Ectodermal cell (in vitro differentiated cells): ENCODE measurements around the gene PNMT.

Experiments
- H3K27ac ChIP-seq: 2 replicates; pipeline ENCODE4 v1.7.0; 2013; ENCODE audit warnings: mild to moderate bottlenecking, low read depth, low read length; ENCODE audit not compliant: insufficient read depth, poor library complexity, severe bottlenecking
- H3K27me3 ChIP-seq: 2 replicates; pipeline ENCODE4 v1.7.0; 2013; ENCODE audit warnings: mild to moderate bottlenecking, low read length; ENCODE audit not compliant: insufficient read depth, control insufficient read depth, poor library complexity, severe bottlenecking
- H3K36me3 ChIP-seq: one replicate; pipeline ENCODE4 v1.7.0; 2013; ENCODE audit warnings: low read length; ENCODE audit not compliant: control insufficient read depth, insufficient read depth
- H3K4me1 ChIP-seq: one replicate; pipeline ENCODE4 v1.7.0; 2013; ENCODE audit warnings: low read length; ENCODE audit not compliant: control insufficient read depth, insufficient read depth
- H3K4me3 ChIP-seq: 2 replicates; pipeline ENCODE4 v1.7.0; 2013; ENCODE audit warnings: low read depth, low read length, control low read depth; ENCODE audit not compliant: insufficient read depth
- H3K9me3 ChIP-seq: 2 replicates; pipeline ENCODE4 v1.7.0; 2013; ENCODE audit warnings: mild to moderate bottlenecking, low read length, moderate library complexity; ENCODE audit not compliant: control insufficient read depth
- WGBS, 2 experiments: methylation state at CpG; one replicate each; pipeline ENCODE4 v1.1.7; 2013; ENCODE audit warnings: missing lambda C conversion rate in 2 of 2; 5-methylcytosine and 5-hydroxymethylcytosine counted together

PNMT gene

GRCh38 chr17:39642291-39643074 lies 25.8 kb upstream of the PNMT start:
- H3K4me3 ChIP-seq, result no peak overlapping the region
- WGBS, 2 experiments, result 91 to 93% methylated on average over 9 of the region's 9 CpGs
- peaks cover 26% of the 10 kb centered on the region for H3K4me1 ChIP-seq
- H3K36me3 ChIP-seq, result no peaks in the 10 kb centered on the region
- H3K27ac ChIP-seq, result no peak overlapping the region
- H3K27me3 ChIP-seq, result no peaks in the 10 kb centered on the region
- H3K9me3 ChIP-seq, result no peaks in the 10 kb centered on the region

GRCh38 chr17:39643271-39643670 lies 25.0 kb upstream of the PNMT start:
- Histone ChIP-seq H3K36me3 (no peaks in the 10 kb centered on the region), H3K4me1 (peaks cover 19% of the 10 kb centered on the region), H3K27me3 (no peaks in the 10 kb centered on the region), H3K9me3 (no peaks in the 10 kb centered on the region), H3K27ac (no peak overlapping the region), H3K4me3 (no peak overlapping the region)
- 88 to 93% methylated on average over 4 of the region's 4 CpGs for WGBS, 2 experiments

DNA sequence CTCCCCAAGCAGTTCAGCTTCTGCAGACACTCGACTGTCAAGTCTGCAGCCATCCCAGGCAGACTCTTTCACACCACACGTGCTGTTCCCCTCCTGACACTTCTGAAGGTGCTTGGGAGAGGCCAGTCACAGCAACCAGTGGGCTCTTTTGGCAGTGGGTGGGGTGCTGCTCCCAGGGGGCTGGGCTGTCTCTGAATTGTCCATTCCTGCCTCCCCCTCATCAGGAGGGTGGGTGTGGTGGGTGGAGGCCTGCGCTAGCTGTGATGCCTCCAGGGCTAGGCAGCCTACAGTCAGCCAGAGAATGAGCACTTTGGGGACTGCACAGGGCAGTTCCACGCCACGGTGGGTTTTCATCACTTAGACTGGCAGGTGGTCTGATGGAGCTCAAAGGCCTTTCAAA lies 21.0 kb upstream of the PNMT start:
- Histone ChIP-seq H3K4me1 (peaks cover 15% of the 10 kb centered on the region), H3K27me3 (no peaks in the 10 kb centered on the region), H3K4me3 (no peak overlapping the region), H3K36me3 (no peaks in the 10 kb centered on the region), H3K9me3 (no peaks in the 10 kb centered on the region), H3K27ac (no peak overlapping the region)
- 88% methylated on average over 5 of the region's 5 CpGs for WGBS, 2 experiments

GRCh38 chr17:39648616-39649366 lies 19.5 kb upstream of the PNMT start:
- H3K4me1 ChIP-seq, result peaks cover 30% of the 10 kb centered on the region
- no peaks in the 10 kb centered on the region for H3K9me3 ChIP-seq
- 91 to 92% methylated on average over 15 of the region's 15 CpGs for WGBS, 2 experiments
- H3K27ac ChIP-seq, result no peak overlapping the region
- H3K4me3 ChIP-seq, result no peak overlapping the region
- no peaks in the 10 kb centered on the region for H3K36me3 ChIP-seq
- no peaks in the 10 kb centered on the region for H3K27me3 ChIP-seq

DNA sequence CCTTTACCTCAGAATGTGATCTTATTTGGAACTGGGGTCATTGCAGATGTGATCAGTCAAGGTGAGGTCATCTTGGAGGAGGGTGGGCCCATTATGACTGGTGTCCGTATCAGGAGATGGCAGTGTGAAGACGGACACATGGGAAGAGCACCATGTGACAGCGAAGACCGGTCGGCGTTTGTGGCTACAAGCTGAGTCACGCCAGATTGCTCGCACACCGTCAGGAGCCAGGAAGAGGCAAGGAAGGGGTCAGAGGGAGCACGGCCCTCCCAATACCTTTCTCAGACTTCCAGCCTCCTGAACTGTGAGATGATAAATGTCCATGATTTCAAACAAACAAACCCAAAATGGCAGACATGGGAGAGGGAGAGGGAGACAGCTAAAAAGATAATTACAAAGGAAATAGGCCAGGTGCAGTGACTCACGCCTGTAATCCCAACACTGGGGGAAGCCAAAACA lies 18.1 kb upstream of the PNMT start:
- no peak overlapping the region for H3K27ac ChIP-seq
- peaks cover 35% of the 10 kb centered on the region for H3K4me1 ChIP-seq
- H3K36me3 ChIP-seq, result no peaks in the 10 kb centered on the region
- H3K4me3 ChIP-seq, result no peak overlapping the region
- no peaks in the 10 kb centered on the region for H3K9me3 ChIP-seq
- H3K27me3 ChIP-seq, result no peaks in the 10 kb centered on the region
- WGBS, 2 experiments, result 95 to 96% methylated on average over 11 of the region's 11 CpGs

GRCh38 chr17:39651923-39652586 lies 16.2 kb upstream of the PNMT start:
- H3K27me3 ChIP-seq, result no peaks in the 10 kb centered on the region
- no peaks in the 10 kb centered on the region for H3K36me3 ChIP-seq
- peak overlapping the region; percentile 79 for H3K27ac ChIP-seq
- 76 to 82% methylated on average over 8 of the region's 8 CpGs for WGBS, 2 experiments
- no peaks in the 10 kb centered on the region for H3K9me3 ChIP-seq
- no peak overlapping the region for H3K4me3 ChIP-seq
- peaks cover 35% of the 10 kb centered on the region for H3K4me1 ChIP-seq

DNA sequence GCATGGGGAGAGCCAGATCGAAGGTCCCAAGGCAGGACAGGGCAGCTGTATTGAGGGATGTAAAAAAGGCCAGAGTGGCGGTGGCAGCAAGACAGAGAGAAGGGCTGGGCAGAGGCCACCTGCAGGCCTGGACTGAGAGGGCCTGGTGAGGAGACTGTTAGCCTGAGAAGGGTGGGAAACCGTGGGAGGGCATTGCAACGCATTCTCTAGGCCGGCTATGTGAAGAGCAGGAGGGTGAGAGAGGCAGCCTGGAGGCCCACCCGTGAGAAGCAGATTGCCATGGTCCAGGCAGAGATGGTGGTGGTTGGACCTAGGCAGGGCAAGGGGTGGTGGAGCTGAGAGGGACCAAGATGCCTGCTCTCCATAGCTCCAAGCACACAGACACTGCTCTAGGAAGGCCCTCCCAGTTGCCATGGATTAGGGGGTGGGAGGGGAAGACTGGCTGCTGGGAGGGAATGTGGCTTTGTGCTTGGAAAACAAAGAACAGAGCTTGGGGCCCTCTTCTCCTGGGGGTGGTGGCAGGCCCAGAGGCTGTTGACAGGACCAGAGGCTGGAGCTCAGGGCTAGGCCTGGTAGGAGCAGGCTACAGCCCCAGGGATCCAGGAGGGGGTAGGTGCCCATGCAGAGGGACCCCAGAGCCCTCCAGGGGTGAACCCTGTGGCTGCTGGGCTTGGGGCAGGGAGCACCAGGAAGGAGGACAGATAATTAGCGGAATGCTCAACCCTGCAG lies 15.5 kb upstream of the PNMT start:
- H3K27ac ChIP-seq, result peak overlapping the region; percentile 79

DNA sequence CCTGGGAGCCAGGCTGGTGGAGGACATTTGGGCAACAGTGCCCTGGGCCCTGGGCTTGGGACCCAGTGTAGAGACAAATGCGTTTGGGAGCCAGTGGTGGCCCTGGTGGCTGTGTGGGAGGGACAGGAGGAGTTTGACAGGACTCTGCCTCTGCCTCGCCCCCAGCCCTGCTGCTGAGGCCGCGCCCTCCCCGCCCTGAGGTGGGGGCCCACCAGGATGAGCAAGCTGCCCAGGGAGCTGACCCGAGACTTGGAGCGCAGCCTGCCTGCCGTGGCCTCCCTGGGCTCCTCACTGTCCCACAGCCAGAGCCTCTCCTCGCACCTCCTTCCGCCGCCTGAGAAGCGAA lies 15.0 kb upstream of the PNMT start:
- no peaks in the 10 kb centered on the region for H3K9me3 ChIP-seq
- peak overlapping the region; percentile 15 for H3K4me3 ChIP-seq
- H3K27ac ChIP-seq, result peak overlapping the region; percentile 79
- peaks cover 35% of the 10 kb centered on the region for H3K4me1 ChIP-seq
- 79 to 81% methylated on average over 12 of the region's 12 CpGs for WGBS, 2 experiments
- peaks cover 4% of the 10 kb centered on the region for H3K36me3 ChIP-seq
- no peaks in the 10 kb centered on the region for H3K27me3 ChIP-seq

More for the DNA sequence above, 15.5 kb upstream of the PNMT start:
- Histone ChIP-seq H3K9me3 (no peaks in the 10 kb centered on the region), H3K4me1 (peaks cover 35% of the 10 kb centered on the region), H3K27me3 (no peaks in the 10 kb centered on the region), H3K36me3 (peaks cover 2% of the 10 kb centered on the region), H3K4me3 (peak overlapping the region; percentile 15)
- WGBS, 2 experiments, result 30 to 31% methylated on average over 7 of the region's 7 CpGs

DNA sequence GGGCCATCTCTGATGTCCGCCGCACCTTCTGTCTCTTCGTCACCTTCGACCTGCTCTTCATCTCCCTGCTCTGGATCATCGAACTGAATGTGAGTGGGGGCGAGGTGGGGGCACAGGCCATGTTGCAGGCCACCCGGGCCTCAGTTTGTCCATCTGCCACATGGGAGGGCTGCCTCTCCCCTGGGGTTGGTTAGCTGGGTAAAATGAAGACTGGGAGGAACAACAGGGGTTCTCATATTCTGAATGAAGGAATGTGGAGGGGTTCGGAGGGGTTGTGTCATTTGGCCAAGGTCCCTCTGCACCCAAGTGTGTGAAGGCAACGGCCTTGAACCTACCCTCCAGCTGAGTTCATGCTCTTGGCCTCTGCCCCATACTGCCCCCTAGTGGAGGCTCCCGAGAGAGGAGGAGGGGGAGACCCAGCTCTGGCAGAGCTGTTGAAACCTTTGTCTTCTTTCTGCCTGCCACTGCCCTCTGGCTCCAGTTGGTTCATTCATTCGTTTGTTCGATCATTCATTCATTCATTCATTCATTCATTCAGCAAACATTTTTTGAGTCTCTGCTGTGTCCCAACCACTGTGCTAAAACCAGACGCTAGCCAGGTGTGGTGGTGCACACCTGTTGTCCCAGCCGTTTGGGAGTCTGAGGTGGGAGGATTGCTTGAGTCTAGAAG lies 14.5 kb upstream of the PNMT start:
- Histone ChIP-seq H3K4me1 (peaks cover 35% of the 10 kb centered on the region), H3K27me3 (no peaks in the 10 kb centered on the region), H3K4me3 (no peak overlapping the region), H3K27ac (no peak overlapping the region), H3K9me3 (no peaks in the 10 kb centered on the region), H3K36me3 (peaks cover 4% of the 10 kb centered on the region)
- 82% methylated on average over 14 of the region's 14 CpGs for WGBS, 2 experiments
